Measurements from ENCODE around the gene CBARP. TPM values are rescaled to one million over a fixed set of nuclear protein-coding genes. Genes with fewer than 3 reads are reported as not detected.

Gene CBARP
- total and polyA plus RNA-seq, 2 donors (not counting 1 experiment from before 2014, with no cell fraction given) = 0.31 to 1.5 TPM

DNA sequence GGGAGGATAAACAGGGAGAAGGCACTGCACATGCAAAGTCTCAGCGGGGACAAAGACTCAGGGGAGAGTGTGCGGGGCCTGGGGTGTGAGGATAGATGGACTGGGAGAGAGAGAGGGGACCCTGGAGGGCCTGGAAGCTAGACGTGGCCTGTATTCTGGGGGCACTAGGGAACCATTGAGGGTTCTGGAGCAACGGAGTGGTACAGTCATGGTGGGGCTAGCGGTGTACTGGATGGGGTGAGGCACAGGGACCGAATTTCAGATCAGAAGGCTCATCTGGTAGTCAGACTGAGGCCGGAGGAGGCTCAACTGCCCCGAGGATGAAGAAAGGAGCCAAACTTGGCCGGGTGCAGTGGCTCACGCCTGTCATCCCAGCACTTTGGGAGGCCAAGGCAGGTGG is 55.7 kb downstream of the CBARP start:
- Histone ChIP-seq H2AFZ (ENCODE audit: low read length) (no peak overlapping the region), H3K9ac (ENCODE audit: insufficient read depth, low read length) (no peak overlapping the region), H3K79me2 (ENCODE audit: control insufficient read depth, insufficient read depth, low read length) (no peaks in the 10 kb centered on the region), H4K20me1 (ENCODE audit: control insufficient read depth, extremely low read depth, insufficient read depth, low read length) (no peaks in the 10 kb centered on the region), H3K27ac (ENCODE audit: insufficient read depth, low read length) (no peak overlapping the region), H3K36me3 (ENCODE audit: control insufficient read depth, insufficient read depth, low read length) (no peaks in the 10 kb centered on the region), H3K9me3 (ENCODE audit: control insufficient read depth, insufficient read depth, low read depth, low read length) (no peaks in the 10 kb centered on the region), H3K4me1 (ENCODE audit: control insufficient read depth, extremely low read depth, insufficient read depth, low read length) (peaks cover 16% of the 10 kb centered on the region), H3K27me3 (ENCODE audit: control insufficient read depth, insufficient read depth, low read length) (no peaks in the 10 kb centered on the region), H3K4me2 (ENCODE audit: extremely low read depth, insufficient read depth, low read length) (no peak overlapping the region), H3K4me3 (replicated peaks in 1 of 4; ENCODE audit: control extremely low read depth in 1 of 4, insufficient read depth in 1 of 4, low read depth in 3 of 4, low read length in 4 of 4) (no peak overlapping the region)
- no peak for TF ChIP-seq EZH2 (IDR thresholded peaks at IDR 0.05; ENCODE audit: low read length, missing control alignments)
- TF ChIP-seq, protein P1, sequence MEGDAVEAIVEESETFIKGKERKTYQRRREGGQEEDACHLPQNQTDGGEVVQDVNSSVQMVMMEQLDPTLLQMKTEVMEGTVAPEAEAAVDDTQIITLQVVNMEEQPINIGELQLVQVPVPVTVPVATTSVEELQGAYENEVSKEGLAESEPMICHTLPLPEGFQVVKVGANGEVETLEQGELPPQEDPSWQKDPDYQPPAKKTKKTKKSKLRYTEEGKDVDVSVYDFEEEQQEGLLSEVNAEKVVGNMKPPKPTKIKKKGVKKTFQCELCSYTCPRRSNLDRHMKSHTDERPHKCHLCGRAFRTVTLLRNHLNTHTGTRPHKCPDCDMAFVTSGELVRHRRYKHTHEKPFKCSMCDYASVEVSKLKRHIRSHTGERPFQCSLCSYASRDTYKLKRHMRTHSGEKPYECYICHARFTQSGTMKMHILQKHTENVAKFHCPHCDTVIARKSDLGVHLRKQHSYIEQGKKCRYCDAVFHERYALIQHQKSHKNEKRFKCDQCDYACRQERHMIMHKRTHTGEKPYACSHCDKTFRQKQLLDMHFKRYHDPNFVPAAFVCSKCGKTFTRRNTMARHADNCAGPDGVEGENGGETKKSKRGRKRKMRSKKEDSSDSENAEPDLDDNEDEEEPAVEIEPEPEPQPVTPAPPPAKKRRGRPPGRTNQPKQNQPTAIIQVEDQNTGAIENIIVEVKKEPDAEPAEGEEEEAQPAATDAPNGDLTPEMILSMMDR (conservative IDR thresholded peaks at IDR 0.05 in 1 of 2, IDR thresholded peaks at IDR 0.05 in 1 of 2; ENCODE audit: low read depth in 1 of 2, low read length in 2 of 2) = no peak
- DNase-seq (ENCODE audit: low read depth in 2 of 2) = no peak

DNA sequence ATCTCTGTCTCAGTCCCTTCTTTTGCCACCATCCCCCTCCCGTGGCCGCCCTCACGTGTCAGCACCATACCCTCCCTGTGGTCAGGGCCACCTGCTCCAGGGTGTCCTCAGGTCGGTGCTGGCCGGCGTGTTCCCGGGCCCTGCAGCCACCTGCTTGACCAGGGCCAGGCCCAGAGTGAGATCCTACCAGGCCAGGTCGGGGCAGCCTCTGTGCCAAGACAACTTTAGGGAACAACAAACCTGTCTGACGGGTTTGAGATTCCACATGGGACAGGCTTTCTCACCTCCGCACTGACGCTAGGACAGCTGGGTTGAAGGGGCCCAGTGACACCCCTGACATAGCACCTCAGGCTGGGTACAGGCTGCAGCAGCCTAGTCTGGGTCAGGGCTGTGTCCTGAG is 56.2 kb downstream of the CBARP start:
- no peaks in the 10 kb centered on the region for H3K36me3 ChIP-seq (ENCODE audit: control insufficient read depth, insufficient read depth, low read length)
- H4K20me1 ChIP-seq (ENCODE audit: control insufficient read depth, extremely low read depth, insufficient read depth, low read length) = no peaks in the 10 kb centered on the region
- peaks cover 18% of the 10 kb centered on the region for H3K4me1 ChIP-seq (ENCODE audit: control insufficient read depth, extremely low read depth, insufficient read depth, low read length)
- no peak overlapping the region for H3K9ac ChIP-seq (ENCODE audit: insufficient read depth, low read length)
- TF ChIP-seq, protein P1 (conservative IDR thresholded peaks at IDR 0.05 in 1 of 2, IDR thresholded peaks at IDR 0.05 in 1 of 2; ENCODE audit: low read depth in 1 of 2, low read length in 2 of 2) = no peak
- TF ChIP-seq EZH2 (IDR thresholded peaks at IDR 0.05; ENCODE audit: low read length, missing control alignments) = no peak
- DNase-seq (ENCODE audit: low read depth in 2 of 2) = no peak
- H3K79me2 ChIP-seq (ENCODE audit: control insufficient read depth, insufficient read depth, low read length) = no peaks in the 10 kb centered on the region
- no peak overlapping the region for H3K4me2 ChIP-seq (ENCODE audit: extremely low read depth, insufficient read depth, low read length)
- no peak overlapping the region for H3K4me3 ChIP-seq (replicated peaks in 1 of 4; ENCODE audit: control extremely low read depth in 1 of 4, insufficient read depth in 1 of 4, low read depth in 3 of 4, low read length in 4 of 4)
- no peaks in the 10 kb centered on the region for H3K9me3 ChIP-seq (ENCODE audit: control insufficient read depth, insufficient read depth, low read depth, low read length)
- no peak overlapping the region for H3K27ac ChIP-seq (ENCODE audit: insufficient read depth, low read length)
- no peak overlapping the region for H2AFZ ChIP-seq (ENCODE audit: low read length)
- H3K27me3 ChIP-seq (ENCODE audit: control insufficient read depth, insufficient read depth, low read length) = no peaks in the 10 kb centered on the region

Other genes starting within 250 kb of the CBARP start
- gene GRIN3B, start 237.6 kb downstream of the CBARP start, total RNA-seq = 0.51 and 0.66 TPM in 2 replicates
- 0.12 and 0.25 TPM in 2 replicates for gene GRIN3B, start 237.6 kb downstream of the CBARP start, polyA plus RNA-seq
- gene TMEM259, start 216.9 kb downstream of the CBARP start, total RNA-seq = 47.5 and 57.8 TPM in 2 replicates
- 67.1 and 67.9 TPM in 2 replicates for gene TMEM259, start 216.9 kb downstream of the CBARP start, polyA plus RNA-seq
- not detected in 2 replicates for gene RNU6-2, start 216.5 kb downstream of the CBARP start, total RNA-seq
- gene RNU6-2, start 216.5 kb downstream of the CBARP start, polyA plus RNA-seq = not detected in 2 replicates
- 120 and 194 TPM in 2 replicates for gene CNN2, start 211.4 kb downstream of the CBARP start, total RNA-seq
- 299 and 473 TPM in 2 replicates for gene CNN2, start 211.4 kb downstream of the CBARP start, polyA plus RNA-seq
- gene ABCA7, start 197.9 kb downstream of the CBARP start, total RNA-seq = 2.3 and 9.7 TPM in 2 replicates
- 2.2 and 2.3 TPM in 2 replicates for gene ABCA7, start 197.9 kb downstream of the CBARP start, polyA plus RNA-seq
- gene ARHGAP45, start 170.8 kb downstream of the CBARP start, total RNA-seq = 0.77 and 1.8 TPM in 2 replicates
- 0.42 and 0.78 TPM in 2 replicates for gene ARHGAP45, start 170.8 kb downstream of the CBARP start, polyA plus RNA-seq
- 55.2 and 55.5 TPM in 2 replicates for gene POLR2E, start 142.6 kb downstream of the CBARP start, total RNA-seq
- gene POLR2E, start 142.6 kb downstream of the CBARP start, polyA plus RNA-seq = 130 and 214 TPM in 2 replicates
- 428 and 430 TPM in 2 replicates for gene GPX4, start 134.0 kb downstream of the CBARP start, total RNA-seq
- 325 and 473 TPM in 2 replicates for gene GPX4, start 134.0 kb downstream of the CBARP start, polyA plus RNA-seq
- 49.6 and 55.8 TPM in 2 replicates for gene SBNO2, start 63.7 kb downstream of the CBARP start, total RNA-seq
- gene SBNO2, start 63.7 kb downstream of the CBARP start, polyA plus RNA-seq = 12.6 and 14.3 TPM in 2 replicates
- gene STK11, start 32.2 kb downstream of the CBARP start, total RNA-seq = 96.6 and 100 TPM in 2 replicates
- gene STK11, start 32.2 kb downstream of the CBARP start, polyA plus RNA-seq = 23.7 TPM in 2 replicates
- 13.4 and 20.5 TPM in 2 replicates for gene ATP5F1D, start 3.7 kb upstream of the CBARP start, total RNA-seq
- gene ATP5F1D, start 3.7 kb upstream of the CBARP start, polyA plus RNA-seq = 53.8 and 79.8 TPM in 2 replicates
- 13.6 and 18.8 TPM in 2 replicates for gene MIDN, start 10.6 kb upstream of the CBARP start, total RNA-seq
- gene MIDN, start 10.6 kb upstream of the CBARP start, polyA plus RNA-seq = 12.0 and 18.0 TPM in 2 replicates
- gene CIRBP, start 31.3 kb upstream of the CBARP start, total RNA-seq = 104 and 110 TPM in 2 replicates
- 260 and 298 TPM in 2 replicates for gene CIRBP, start 31.3 kb upstream of the CBARP start, polyA plus RNA-seq
- gene FAM174C, start 37.5 kb upstream of the CBARP start, total RNA-seq = 22.5 and 24.7 TPM in 2 replicates
- 16.1 and 23.7 TPM in 2 replicates for gene FAM174C, start 37.5 kb upstream of the CBARP start, polyA plus RNA-seq
- gene EFNA2, start 47.9 kb upstream of the CBARP start, total RNA-seq = 0.17 TPM in 1 of 2 replicates, not detected in the other
- not detected in 2 replicates for gene EFNA2, start 47.9 kb upstream of the CBARP start, polyA plus RNA-seq
- 55.0 and 71.2 TPM in 2 replicates for gene NDUFS7, start 145.9 kb upstream of the CBARP start, total RNA-seq
- gene NDUFS7, start 145.9 kb upstream of the CBARP start, polyA plus RNA-seq = 29.6 and 30.3 TPM in 2 replicates
- gene GAMT, start 163.5 kb upstream of the CBARP start, total RNA-seq = 31.1 and 44.1 TPM in 2 replicates
- gene GAMT, start 163.5 kb upstream of the CBARP start, polyA plus RNA-seq = 20.0 and 32.6 TPM in 2 replicates
- gene DAZAP1, start 169.6 kb upstream of the CBARP start, total RNA-seq = 34.9 and 49.5 TPM in 2 replicates
- gene DAZAP1, start 169.6 kb upstream of the CBARP start, polyA plus RNA-seq = 44.6 and 65.4 TPM in 2 replicates
- gene RPS15, start 200.4 kb upstream of the CBARP start, total RNA-seq = 369 and 494 TPM in 2 replicates
- 878 and 1,038 TPM in 2 replicates for gene RPS15, start 200.4 kb upstream of the CBARP start, polyA plus RNA-seq
- 0.26 and 0.50 TPM in 2 replicates for gene APC2, start 212.1 kb upstream of the CBARP start, total RNA-seq
- 0.01 and 0.02 TPM in 2 replicates for gene APC2, start 212.1 kb upstream of the CBARP start, polyA plus RNA-seq
- gene C19orf25, start 241.2 kb upstream of the CBARP start, total RNA-seq = 21.8 and 24.8 TPM in 2 replicates
- 11.2 and 12.0 TPM in 2 replicates for gene C19orf25, start 241.2 kb upstream of the CBARP start, polyA plus RNA-seq